K562 (cell line): ENCODE results near the gene TBC1D20. TPM values are rescaled to one million over a fixed set of nuclear protein-coding genes. Genes with fewer than 3 reads are reported as not detected.

Experiments used
- CEBPB ChIP-seq: fragments of 450-650 bp; IDR thresholded peaks from 2 replicates; pipeline ENCODE4 v1.6.1; 2016; ENCODE audit warnings: missing genetic modification characterization, missing compliant biosample characterization
- FOXA3 ChIP-seq, 2 experiments: fragments of 450-650 bp in 1 of 2; sonication (generic) in 1 of 2; formaldehyde crosslinking; IDR thresholded peaks in 1 of 2; conservative IDR thresholded peaks in 1 of 2; 2 replicates each; pipeline versions ENCODE4 v1.4.0 to v1.8.0; 2020 to 2022; ENCODE audit warnings: mild to moderate bottlenecking in 2 of 2, missing genetic modification reagents in 1 of 2
- FOXP4 ChIP-seq: sonication (generic); formaldehyde crosslinking; IDR thresholded peaks from 2 replicates; pipeline ENCODE4 v1.8.0; 2022; ENCODE audit warnings: mild to moderate bottlenecking, missing genetic modification reagents, borderline replicate concordance
- HDAC3 ChIP-seq: fragments of 450-650 bp; IDR thresholded peaks from 2 replicates; pipeline ENCODE4 v1.6.1; 2018; ENCODE audit warnings: borderline replicate concordance, mild to moderate bottlenecking, moderate library complexity; ENCODE audit not compliant: partially characterized antibody
- KDM1A ChIP-seq, 2 experiments: fragments of 450-650 bp; IDR thresholded peaks; 2 replicates each; pipeline ENCODE4 v1.6.1; 2016; ENCODE audit warnings: mild to moderate bottlenecking in 2 of 2
- MYC ChIP-seq, 2 experiments: fragments of 250-450 bp in 1 of 2; sonication (Bioruptor Pico) in 1 of 2; IDR thresholded peaks; 2 replicates each; pipeline versions ENCODE4 v1.5.1 to v1.6.1; 2012 to 2021; ENCODE audit warnings: low read depth in 2 of 2, borderline replicate concordance in 1 of 2, improper control_type of control experiment in 1 of 2, low read length in 1 of 2, mild to moderate bottlenecking in 1 of 2, moderate library complexity in 1 of 2
- TEAD1 ChIP-seq, 2 experiments: fragments of 450-650 bp in 1 of 2; sonication (generic) in 1 of 2; formaldehyde crosslinking; IDR thresholded peaks; 2 replicates each; pipeline versions ENCODE4 v1.4.0 to v1.8.0; 2020 to 2022; ENCODE audit warnings: mild to moderate bottlenecking in 2 of 2, missing genetic modification reagents in 1 of 2
- USF1 ChIP-seq: sonication (generic); formaldehyde crosslinking; IDR thresholded peaks from 2 replicates; pipeline ENCODE4 v1.9.0; 2022; ENCODE audit warnings: mild to moderate bottlenecking, missing genetic modification reagents
- ZFX ChIP-seq: sonication (generic); formaldehyde crosslinking; IDR thresholded peaks from 2 replicates; pipeline ENCODE4 v1.8.0; 2022; ENCODE audit warnings: mild to moderate bottlenecking, missing genetic modification reagents, moderate library complexity
- ZNF143 ChIP-seq: sonication (generic); formaldehyde crosslinking; IDR thresholded peaks from 2 replicates; pipeline ENCODE4 v1.9.0; 2022; ENCODE audit warnings: mild to moderate bottlenecking, missing genetic modification reagents
- ZNF431 ChIP-seq: sonication (generic); formaldehyde crosslinking; IDR thresholded peaks from 2 replicates; pipeline ENCODE4 v1.8.0; 2022; ENCODE audit warnings: mild to moderate bottlenecking, missing genetic modification reagents
- ZNF511 ChIP-seq: sonication (generic); formaldehyde crosslinking; IDR thresholded peaks from 2 replicates; pipeline ENCODE4 v1.8.0; 2022; ENCODE audit warnings: mild to moderate bottlenecking, missing genetic modification reagents
- polyA plus RNA-seq, 8 experiments: library from polyadenylated mRNA; depleted of rRNA in 4 of 8; stranded (reverse) in 5 of 8; unstranded in 3 of 8; fragments of >200 nt; fragmentation: Nextera tagmentation in 2 of 8; fragmentation: Illumina TruSeq in 1 of 8; extraction: Ambion mirVana in 2 of 8; extraction: Trizol in 1 of 8; gene quantifications; 2 replicates each; pipeline versions ENCODE4 v1.2.1 to v1.2.3, GENCODE V29; 2011 to 2014; ENCODE audit warnings: inconsistent platforms in 1 of 8, missing spikeins in 1 of 8
- total RNA-seq, 7 experiments: library from RNA; depleted of rRNA in 6 of 7; stranded (reverse); fragments of >200 nt in 6 of 7; fragmentation: Illumina TruSeq in 2 of 7; extraction: Trizol in 2 of 7; gene quantifications; 2 replicates each; pipeline versions ENCODE4 v1.2.1 to v1.2.3, GENCODE V29; 2011 to 2021; ENCODE audit warnings: low replicate concordance in 1 of 7
- TF ChIP-seq, protein P1 (sequence below), 3 experiments: fragments of 200-800 bp in 1 of 3; sonication (Bioruptor generic) in 1 of 3; sonication (generic) in 1 of 3; formaldehyde crosslinking in 1 of 3; IDR thresholded peaks; 2 replicates each; pipeline versions ENCODE4 v1.6.1 to v1.8.0; 2016 to 2022; ENCODE audit warnings: mild to moderate bottlenecking in 2 of 3, missing compliant biosample characterization in 2 of 3, missing genetic modification characterization in 2 of 3, missing genetic modification reagents in 1 of 3
- TF ChIP-seq, protein P2 (sequence below): sonication (generic); formaldehyde crosslinking; IDR thresholded peaks from 2 replicates; pipeline ENCODE4 v1.8.0; 2022; ENCODE audit warnings: missing genetic modification reagents, mild to moderate bottlenecking, borderline replicate concordance

TBC1D20 gene
- total and polyA plus RNA-seq, 9 of the 15 experiments (the other 6 are each of a cell fraction or from before 2014, with no cell fraction given), result 7.0 to 25.3 (median 15.1) TPM

DNA sequence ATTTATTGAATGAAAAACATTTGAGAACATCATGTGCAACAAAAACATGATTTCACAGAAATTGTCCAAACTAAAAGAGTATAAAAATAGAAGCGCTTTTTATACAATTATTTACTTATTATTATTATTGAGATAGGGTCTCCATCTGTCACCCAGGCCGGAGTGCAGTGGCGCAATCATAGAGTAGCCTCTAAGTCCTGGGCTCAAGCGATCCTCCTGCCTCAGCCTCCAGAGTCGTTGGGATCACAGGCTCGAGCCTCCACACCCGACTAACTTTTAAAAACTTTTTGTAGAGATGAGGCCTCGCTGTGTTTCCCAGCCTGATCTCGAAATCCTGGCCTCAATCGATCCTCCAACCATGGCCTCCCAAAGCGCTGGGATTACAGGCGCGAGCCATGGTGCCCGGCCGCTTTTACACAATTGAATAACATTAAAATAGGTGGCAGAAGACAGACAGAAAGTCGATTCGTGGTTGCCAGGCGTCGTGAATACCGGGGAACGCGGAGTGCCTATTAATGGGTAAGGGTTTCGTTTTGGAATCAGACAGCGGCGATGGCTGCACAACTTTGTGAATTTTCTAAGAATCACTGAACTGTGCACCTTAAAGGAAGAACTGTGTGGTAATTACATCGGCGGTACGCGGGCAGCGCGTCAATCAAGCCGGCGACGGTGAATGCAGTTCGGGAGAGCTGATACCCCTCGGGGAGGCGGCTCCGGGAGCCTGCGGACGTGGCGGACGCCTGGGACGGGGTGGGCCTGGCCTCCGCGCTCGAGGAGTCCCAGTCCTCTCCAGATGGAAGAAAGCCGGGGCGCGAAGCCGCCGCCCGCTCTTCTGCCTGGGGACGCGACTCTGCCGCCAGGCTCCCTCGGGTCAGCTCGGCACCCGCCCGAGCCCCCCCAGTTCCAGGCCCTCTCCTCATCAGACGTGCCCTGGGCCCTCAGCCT, 807 bp downstream of the TBC1D20 start (continued):
- TF ChIP-seq, protein P1, sequence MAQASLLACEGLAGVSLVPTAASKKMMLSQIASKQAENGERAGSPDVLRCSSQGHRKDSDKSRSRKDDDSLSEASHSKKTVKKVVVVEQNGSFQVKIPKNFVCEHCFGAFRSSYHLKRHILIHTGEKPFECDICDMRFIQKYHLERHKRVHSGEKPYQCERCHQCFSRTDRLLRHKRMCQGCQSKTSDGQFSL (CRISPR knock-in tag; IDR thresholded peaks at IDR 0.05), result 0 out of 2 replicates have a peak, but pooled peaks have one; percentile 41
- TF ChIP-seq, protein P1 (tag; IDR thresholded peaks at IDR 0.05), result no peak
- no peak for TF ChIP-seq HDAC3
- peak in 1 of 2 experiments; percentile 71; a peak in 1 of 4 replicates for TF ChIP-seq TEAD1 (CRISPR knock-in tag; IDR thresholded peaks at IDR 0.05)
- TF ChIP-seq MYC (IDR thresholded peaks at IDR 0.05; ENCODE audit: low read depth, low read length), result no peak
- TF ChIP-seq MYC (CRISPR knock-in tag; IDR thresholded peaks at IDR 0.05; ENCODE audit: borderline replicate concordance, low read depth), result 0 out of 2 replicates have a peak, but pooled peaks have one; percentile 65
- peak in 1 of 2 experiments; percentile 49; a peak in 1 of 4 replicates for TF ChIP-seq KDM1A (IDR thresholded peaks at IDR 0.05)
- 0 out of 2 replicates have a peak, but pooled peaks have one; percentile 49 for TF ChIP-seq ZNF511 (CRISPR knock-in tag)
- peak; percentile 43; the same call in 1 of the 2 replicates for TF ChIP-seq ZNF143 (CRISPR knock-in tag)
- 0 out of 2 replicates have a peak, but pooled peaks have one; percentile 19 for TF ChIP-seq FOXP4
- no peak for TF ChIP-seq ZNF431
- TF ChIP-seq ZFX (CRISPR knock-in tag), result peak; percentile 72
- TF ChIP-seq, protein P2, sequence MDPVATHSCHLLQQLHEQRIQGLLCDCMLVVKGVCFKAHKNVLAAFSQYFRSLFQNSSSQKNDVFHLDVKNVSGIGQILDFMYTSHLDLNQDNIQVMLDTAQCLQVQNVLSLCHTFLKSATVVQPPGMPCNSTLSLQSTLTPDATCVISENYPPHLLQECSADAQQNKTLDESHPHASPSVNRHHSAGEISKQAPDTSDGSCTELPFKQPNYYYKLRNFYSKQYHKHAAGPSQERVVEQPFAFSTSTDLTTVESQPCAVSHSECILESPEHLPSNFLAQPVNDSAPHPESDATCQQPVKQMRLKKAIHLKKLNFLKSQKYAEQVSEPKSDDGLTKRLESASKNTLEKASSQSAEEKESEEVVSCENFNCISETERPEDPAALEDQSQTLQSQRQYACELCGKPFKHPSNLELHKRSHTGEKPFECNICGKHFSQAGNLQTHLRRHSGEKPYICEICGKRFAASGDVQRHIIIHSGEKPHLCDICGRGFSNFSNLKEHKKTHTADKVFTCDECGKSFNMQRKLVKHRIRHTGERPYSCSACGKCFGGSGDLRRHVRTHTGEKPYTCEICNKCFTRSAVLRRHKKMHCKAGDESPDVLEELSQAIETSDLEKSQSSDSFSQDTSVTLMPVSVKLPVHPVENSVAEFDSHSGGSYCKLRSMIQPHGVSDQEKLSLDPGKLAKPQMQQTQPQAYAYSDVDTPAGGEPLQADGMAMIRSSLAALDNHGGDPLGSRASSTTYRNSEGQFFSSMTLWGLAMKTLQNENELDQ (CRISPR knock-in tag), result 0 out of 2 replicates have a peak, but pooled peaks have one; percentile 48
- peak; percentile 65 for TF ChIP-seq CEBPB (tag)
- peak in 1 of 2 experiments; percentile 39; a peak in 1 of 4 replicates for TF ChIP-seq FOXA3 (CRISPR knock-in tag; conservative IDR thresholded peaks at IDR 0.05 in 1 of 2, IDR thresholded peaks at IDR 0.05 in 1 of 2)
- 0 out of 2 replicates have a peak, but pooled peaks have one; percentile 33 for TF ChIP-seq USF1 (CRISPR knock-in tag)
